Right lobe of liver (tissue), 4 donors: ENCODE data around the gene CREB3L2.

Experiments
- POLR2A ChIP-seq: fragments of 450-650 bp; IDR thresholded peaks from one replicate; pipeline ENCODE4 v1.6.1; 2017; ENCODE audit warnings: antibody characterized with exemption, mild to moderate bottlenecking
- TF ChIP-seq, protein P1 (sequence below), 4 donors: fragments of 200-600 bp in 3 of 4; fragments of 450-650 bp in 1 of 4; IDR thresholded peaks; one replicate each; pipeline versions ENCODE4 v1.5.1 to v1.8.0; 2016 to 2022; ENCODE audit warnings: antibody characterized with exemption in 4 of 4, mild to moderate bottlenecking in 2 of 4
- donor health status: DM: no; HTN: no; CAD: no.
- donor health status: DM: no; HTN: no; CAD: no.
- donor health status: DM: no; HTN: yes; CAD: no.

DNA sequence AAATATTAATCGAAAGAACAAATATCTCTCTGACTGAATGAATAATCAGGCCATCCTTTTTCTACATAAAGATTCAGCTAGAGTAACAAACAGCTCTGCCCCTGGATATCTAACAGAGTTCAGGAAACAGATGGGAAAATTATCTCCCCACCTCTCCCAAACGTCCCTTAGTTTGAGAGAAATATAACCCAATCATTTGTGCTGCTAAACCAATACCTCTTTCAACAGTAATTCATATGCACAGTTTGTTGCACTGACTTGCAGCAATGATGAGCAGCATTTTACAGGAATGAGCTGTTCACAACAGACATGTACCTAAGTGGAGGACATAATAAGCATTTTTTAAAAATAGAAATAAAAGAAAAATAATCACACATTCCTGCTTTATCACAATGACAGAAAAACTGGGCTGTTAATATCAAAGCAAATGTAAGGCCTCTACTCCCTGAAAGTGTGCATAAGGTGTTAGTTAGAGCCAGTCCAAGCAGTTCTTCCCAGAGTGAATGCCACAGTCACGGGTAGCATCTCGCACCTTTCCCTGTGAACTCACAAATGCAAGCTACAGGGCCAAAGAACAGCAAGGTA, 2.3 kb downstream of the CREB3L2 start:
- TF ChIP-seq, protein P1, sequence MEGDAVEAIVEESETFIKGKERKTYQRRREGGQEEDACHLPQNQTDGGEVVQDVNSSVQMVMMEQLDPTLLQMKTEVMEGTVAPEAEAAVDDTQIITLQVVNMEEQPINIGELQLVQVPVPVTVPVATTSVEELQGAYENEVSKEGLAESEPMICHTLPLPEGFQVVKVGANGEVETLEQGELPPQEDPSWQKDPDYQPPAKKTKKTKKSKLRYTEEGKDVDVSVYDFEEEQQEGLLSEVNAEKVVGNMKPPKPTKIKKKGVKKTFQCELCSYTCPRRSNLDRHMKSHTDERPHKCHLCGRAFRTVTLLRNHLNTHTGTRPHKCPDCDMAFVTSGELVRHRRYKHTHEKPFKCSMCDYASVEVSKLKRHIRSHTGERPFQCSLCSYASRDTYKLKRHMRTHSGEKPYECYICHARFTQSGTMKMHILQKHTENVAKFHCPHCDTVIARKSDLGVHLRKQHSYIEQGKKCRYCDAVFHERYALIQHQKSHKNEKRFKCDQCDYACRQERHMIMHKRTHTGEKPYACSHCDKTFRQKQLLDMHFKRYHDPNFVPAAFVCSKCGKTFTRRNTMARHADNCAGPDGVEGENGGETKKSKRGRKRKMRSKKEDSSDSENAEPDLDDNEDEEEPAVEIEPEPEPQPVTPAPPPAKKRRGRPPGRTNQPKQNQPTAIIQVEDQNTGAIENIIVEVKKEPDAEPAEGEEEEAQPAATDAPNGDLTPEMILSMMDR (IDR thresholded peaks at IDR 0.05) = no peak
- no peak for TF ChIP-seq POLR2A
